Keratinocyte (primary cell): ENCODE measurements around the gene IQSEC3.

Source experiments
- EZH2 ChIP-seq: IDR thresholded peaks from one replicate; pipeline ENCODE4 v1.6.1; 2012; ENCODE audit warnings: inconsistent platforms, mild to moderate bottlenecking, low read length, moderate library complexity
- TF ChIP-seq, protein P1 (sequence below), 3 experiments: IDR thresholded peaks in 1 of 3; conservative IDR thresholded peaks in 1 of 3; optimal IDR thresholded peaks in 1 of 3; 2 replicates in 2 of 3; 3 replicates in 1 of 3; pipeline versions ENCODE3 to v1.5.1; 2011; ENCODE audit warnings: low read length in 3 of 3, mild to moderate bottlenecking in 3 of 3, moderate library complexity in 2 of 3, control low read depth in 1 of 3, inconsistent platforms in 1 of 3; ENCODE audit not compliant: insufficient read depth in 2 of 3; ENCODE audit errors: extremely low read depth in 1 of 3

DNA sequence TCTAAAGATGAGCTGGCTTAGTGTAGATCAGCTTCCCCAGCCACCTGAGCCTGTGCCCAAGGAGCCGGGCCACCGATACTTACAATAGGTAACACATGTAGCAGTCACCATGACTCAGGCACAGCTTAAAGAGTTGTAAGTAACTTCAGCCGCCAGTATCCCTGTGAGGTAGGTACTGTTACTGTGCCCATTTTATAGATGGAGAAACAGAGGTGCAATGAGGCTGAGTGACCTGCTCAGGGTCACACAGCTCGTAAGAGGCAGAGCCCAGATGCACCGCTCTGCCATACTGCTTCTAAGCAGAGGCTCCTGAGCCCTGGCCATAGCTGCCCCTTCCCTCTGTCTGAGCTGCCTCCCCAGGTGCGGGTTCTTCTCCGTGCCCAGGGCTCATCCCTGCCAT is 58.5 kb downstream of the IQSEC3 start:
- TF ChIP-seq, protein P1, sequence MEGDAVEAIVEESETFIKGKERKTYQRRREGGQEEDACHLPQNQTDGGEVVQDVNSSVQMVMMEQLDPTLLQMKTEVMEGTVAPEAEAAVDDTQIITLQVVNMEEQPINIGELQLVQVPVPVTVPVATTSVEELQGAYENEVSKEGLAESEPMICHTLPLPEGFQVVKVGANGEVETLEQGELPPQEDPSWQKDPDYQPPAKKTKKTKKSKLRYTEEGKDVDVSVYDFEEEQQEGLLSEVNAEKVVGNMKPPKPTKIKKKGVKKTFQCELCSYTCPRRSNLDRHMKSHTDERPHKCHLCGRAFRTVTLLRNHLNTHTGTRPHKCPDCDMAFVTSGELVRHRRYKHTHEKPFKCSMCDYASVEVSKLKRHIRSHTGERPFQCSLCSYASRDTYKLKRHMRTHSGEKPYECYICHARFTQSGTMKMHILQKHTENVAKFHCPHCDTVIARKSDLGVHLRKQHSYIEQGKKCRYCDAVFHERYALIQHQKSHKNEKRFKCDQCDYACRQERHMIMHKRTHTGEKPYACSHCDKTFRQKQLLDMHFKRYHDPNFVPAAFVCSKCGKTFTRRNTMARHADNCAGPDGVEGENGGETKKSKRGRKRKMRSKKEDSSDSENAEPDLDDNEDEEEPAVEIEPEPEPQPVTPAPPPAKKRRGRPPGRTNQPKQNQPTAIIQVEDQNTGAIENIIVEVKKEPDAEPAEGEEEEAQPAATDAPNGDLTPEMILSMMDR (optimal IDR thresholded peaks at IDR 0.05 in 1 of 3, IDR thresholded peaks at IDR 0.05 in 1 of 3, conservative IDR thresholded peaks at IDR 0.05 in 1 of 3; ENCODE audit: extremely low read depth in 1 of 3, insufficient read depth in 2 of 3, low read length in 3 of 3), result no peak
- no peak for TF ChIP-seq EZH2
